ENCODE data around the gene GALNTL6. TPM values are rescaled to one million over a fixed set of nuclear protein-coding genes. Genes with fewer than 3 reads are reported as not detected.

GALNTL6 gene
- total RNA-seq, 1 donor from 2014 or later, result not detected

DNA sequence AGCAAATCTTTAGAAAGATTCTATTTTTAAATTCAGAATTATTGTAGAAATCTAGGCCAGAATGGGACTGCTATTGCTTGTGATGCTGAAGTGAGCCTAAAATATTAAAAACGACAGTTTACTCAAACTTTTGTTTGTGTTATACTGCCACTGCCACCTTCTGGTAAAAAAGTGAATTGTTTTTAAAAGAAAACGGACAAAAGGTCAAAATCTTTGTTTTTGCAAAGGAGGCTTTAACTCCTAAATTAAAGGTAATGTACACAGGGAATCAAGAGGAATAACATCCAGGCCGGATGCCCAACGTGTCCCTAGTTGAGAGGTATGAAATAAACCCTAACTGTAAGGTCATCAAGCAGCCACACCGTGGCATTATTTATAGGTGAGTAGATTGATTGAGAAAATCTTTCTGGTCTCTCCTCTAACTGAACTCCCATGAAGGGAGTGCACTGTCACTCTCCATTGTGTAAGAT, 1017.1 kb downstream of the GALNTL6 start:
- Histone ChIP-seq H3K27ac (no peak overlapping the region), H3K4me1 (peaks cover 0 to 3% of the 10 kb centered on the region in 2 donors), H3K9me3 (no peaks in the 10 kb centered on the region), H3K27me3 (no peaks in the 10 kb centered on the region), H3K36me3 (no peaks in the 10 kb centered on the region), H3K4me3 (no peak overlapping the region)
- intact Hi-C loops (cut with DNase I), result no loop called here
- DNase-seq (ENCODE audit: low spot score in 2 of 2), result no peak
- TF ChIP-seq, protein P1, sequence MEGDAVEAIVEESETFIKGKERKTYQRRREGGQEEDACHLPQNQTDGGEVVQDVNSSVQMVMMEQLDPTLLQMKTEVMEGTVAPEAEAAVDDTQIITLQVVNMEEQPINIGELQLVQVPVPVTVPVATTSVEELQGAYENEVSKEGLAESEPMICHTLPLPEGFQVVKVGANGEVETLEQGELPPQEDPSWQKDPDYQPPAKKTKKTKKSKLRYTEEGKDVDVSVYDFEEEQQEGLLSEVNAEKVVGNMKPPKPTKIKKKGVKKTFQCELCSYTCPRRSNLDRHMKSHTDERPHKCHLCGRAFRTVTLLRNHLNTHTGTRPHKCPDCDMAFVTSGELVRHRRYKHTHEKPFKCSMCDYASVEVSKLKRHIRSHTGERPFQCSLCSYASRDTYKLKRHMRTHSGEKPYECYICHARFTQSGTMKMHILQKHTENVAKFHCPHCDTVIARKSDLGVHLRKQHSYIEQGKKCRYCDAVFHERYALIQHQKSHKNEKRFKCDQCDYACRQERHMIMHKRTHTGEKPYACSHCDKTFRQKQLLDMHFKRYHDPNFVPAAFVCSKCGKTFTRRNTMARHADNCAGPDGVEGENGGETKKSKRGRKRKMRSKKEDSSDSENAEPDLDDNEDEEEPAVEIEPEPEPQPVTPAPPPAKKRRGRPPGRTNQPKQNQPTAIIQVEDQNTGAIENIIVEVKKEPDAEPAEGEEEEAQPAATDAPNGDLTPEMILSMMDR (IDR thresholded peaks at IDR 0.05), result peak; percentile 5 to 59 (median 49)

DNA sequence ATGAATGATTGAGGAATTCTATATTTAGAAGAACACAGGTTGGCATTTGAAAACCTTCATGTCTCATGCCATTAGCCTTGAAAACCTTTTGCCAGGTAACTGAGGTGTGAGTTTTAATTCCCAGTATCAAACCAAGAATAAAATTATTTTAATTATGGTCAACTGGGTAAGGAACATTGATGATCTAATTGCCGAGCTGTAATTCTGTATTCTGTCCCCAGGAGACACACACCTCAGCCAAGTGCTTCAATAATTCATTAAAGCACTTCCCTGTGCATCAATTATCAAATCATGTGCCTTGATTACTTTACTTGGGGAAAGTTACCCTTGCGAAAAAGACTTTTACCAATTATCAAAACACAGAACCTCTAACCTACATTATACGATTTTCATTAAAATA, 1023.5 kb downstream of the GALNTL6 start:
- intact Hi-C loops (cut with DNase I), result no loop called here
- Histone ChIP-seq H3K36me3 (no peaks in the 10 kb centered on the region), H3K27ac (no peak overlapping the region)

DNA sequence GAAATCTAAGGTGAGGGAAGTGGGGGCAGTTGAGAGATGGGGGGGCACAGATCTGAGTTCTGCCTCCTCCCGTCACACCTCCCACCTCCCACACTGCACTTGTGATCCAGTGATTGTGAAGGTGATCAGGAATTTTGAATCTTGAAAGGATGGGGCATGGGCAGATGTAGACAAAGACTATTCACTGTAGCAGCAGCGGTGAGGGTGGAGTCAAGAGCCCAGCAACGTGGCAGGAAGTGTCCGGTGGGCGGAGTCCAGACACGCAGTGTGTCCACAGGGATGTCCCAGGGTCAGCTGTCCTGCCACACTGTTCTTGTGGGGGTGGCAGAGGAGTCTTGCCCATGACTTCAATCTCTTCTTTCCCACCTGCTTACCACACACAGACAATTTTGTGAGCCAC, 1024.9 kb downstream of the GALNTL6 start:
- Histone ChIP-seq H3K9me3 (no peaks in the 10 kb centered on the region), H3K27ac (no peak overlapping the region), H3K27me3 (no peaks in the 10 kb centered on the region), H3K4me3 (no peak overlapping the region), H3K36me3 (no peaks in the 10 kb centered on the region), H3K4me1 (peaks cover 0 to 6% of the 10 kb centered on the region in 2 donors)
- DNase-seq (ENCODE audit: low spot score in 2 of 2), result no peak
- intact Hi-C loops (cut with DNase I), result no loop called here
- TF ChIP-seq, protein P1 (IDR thresholded peaks at IDR 0.05), result no peak

More for the DNA sequence above, 1023.5 kb downstream of the GALNTL6 start:
- peaks cover 0 to 6% of the 10 kb centered on the region in 2 donors for H3K4me1 ChIP-seq
- H3K27me3 ChIP-seq, result no peaks in the 10 kb centered on the region
- DNase-seq (ENCODE audit: low spot score in 2 of 2), result no peak
- TF ChIP-seq, protein P1 (IDR thresholded peaks at IDR 0.05), result no peak
- H3K9me3 ChIP-seq, result no peaks in the 10 kb centered on the region
- no peak overlapping the region for H3K4me3 ChIP-seq

DNA sequence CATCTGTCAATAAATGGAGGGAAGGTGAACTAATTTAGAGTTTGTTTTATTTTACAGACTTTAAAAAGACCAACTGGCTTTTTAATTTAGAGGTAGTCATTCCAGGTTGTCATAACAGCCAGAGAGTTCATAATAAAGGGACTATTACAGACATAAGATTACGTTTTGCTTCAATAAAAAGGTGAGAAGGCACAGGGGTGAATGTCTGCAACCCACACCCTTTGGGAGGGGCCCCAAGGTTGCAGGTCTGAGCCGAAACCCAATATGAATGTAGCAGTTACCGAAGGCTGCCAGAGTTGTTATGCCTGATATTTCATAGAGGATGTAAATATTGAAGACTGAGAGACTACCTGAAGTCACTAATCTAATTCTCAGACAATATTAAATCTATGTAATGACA, 1025.7 kb downstream of the GALNTL6 start:
- no peak overlapping the region for H3K4me3 ChIP-seq
- H3K4me1 ChIP-seq, result peaks cover 0 to 6% of the 10 kb centered on the region in 2 donors
- no peaks in the 10 kb centered on the region for H3K36me3 ChIP-seq
- no peaks in the 10 kb centered on the region for H3K27me3 ChIP-seq
- intact Hi-C loops (cut with DNase I), result no loop called here
- no peaks in the 10 kb centered on the region for H3K9me3 ChIP-seq
- H3K27ac ChIP-seq, result no peak overlapping the region
- TF ChIP-seq, protein P1 (IDR thresholded peaks at IDR 0.05), result no peak
- DNase-seq (ENCODE audit: low spot score in 2 of 2), result no peak

DNA sequence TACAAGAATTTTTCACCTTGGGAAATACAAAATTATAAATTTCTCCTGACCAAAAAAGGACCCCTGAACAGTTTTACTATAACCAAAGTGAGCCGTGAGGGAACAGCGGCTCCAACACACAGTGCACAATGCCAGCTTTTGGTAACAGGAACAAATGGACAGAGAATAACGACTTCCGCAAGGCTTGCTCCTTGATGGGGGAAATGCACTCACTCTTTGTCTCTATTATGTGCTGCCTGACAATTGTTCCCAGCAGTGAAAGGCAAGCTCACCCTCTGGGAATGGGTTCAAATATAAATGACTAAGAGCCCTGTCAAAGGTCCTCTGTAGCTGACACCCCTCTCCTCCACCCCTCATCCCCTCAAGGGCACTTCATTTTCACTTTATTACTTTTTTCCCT, 1029.6 kb downstream of the GALNTL6 start:
- TF ChIP-seq, protein P1 (IDR thresholded peaks at IDR 0.05), result no peak
- peaks cover 0 to 6% of the 10 kb centered on the region in 2 donors for H3K4me1 ChIP-seq
- no peaks in the 10 kb centered on the region for H3K36me3 ChIP-seq
- DNase-seq (ENCODE audit: low spot score in 2 of 2), result no peak
- H3K9me3 ChIP-seq, result no peaks in the 10 kb centered on the region
- intact Hi-C loops (cut with DNase I), result no loop called here
- H3K27ac ChIP-seq, result no peak overlapping the region
- no peaks in the 10 kb centered on the region for H3K27me3 ChIP-seq
- no peak overlapping the region for H3K4me3 ChIP-seq

DNA sequence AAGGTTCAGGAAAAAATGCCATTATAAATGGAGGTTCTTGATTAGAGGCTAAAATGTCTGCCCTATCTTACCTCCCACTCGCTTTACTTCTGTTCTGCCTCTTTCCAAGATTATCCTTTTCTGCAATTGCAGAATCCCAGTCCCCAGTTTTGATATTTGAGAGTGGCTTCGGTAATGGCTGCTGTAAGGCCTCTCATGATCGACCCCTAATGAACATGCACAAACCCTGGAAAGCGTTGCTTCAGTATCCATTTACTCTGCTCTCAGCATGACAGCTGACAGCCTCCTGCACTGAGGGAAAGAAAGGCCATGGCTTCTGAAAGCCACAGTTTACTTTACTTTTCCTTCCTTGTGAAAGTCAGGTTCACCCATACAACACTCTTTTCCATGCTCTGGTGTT, 1030.0 kb downstream of the GALNTL6 start:
- TF ChIP-seq, protein P1 (IDR thresholded peaks at IDR 0.05), result no peak

More for the DNA sequence above, 1030.0 kb downstream of the GALNTL6 start:
- H3K27ac ChIP-seq, result no peak overlapping the region
- no peaks in the 10 kb centered on the region for H3K36me3 ChIP-seq
- DNase-seq (ENCODE audit: low spot score in 2 of 2), result no peak
- H3K27me3 ChIP-seq, result no peaks in the 10 kb centered on the region
- H3K9me3 ChIP-seq, result no peaks in the 10 kb centered on the region
- no peak overlapping the region for H3K4me3 ChIP-seq
- H3K4me1 ChIP-seq, result peaks cover 0 to 6% of the 10 kb centered on the region in 2 donors
- intact Hi-C loops (cut with DNase I), result no loop called here
